GM23248 (cell line): ENCODE measurements around the gene C3orf38. TPM values are rescaled to one million over a fixed set of nuclear protein-coding genes. Genes with fewer than 3 reads are reported as not detected.
A peak's percentile ranks its signal among the peaks of the same experiment; 100 is the strongest.

Experiments used
- DNase-seq: peaks from one replicate; pipeline ENCODE4 v3.0.0-alpha.2; 2015
- H2AFZ ChIP-seq: fragments of 200-600 bp; sonication (generic); 2 replicates; pipeline ENCODE4 v1.6.1; 2016; ENCODE audit warnings: antibody characterized with exemption
- H3F3A ChIP-seq: fragments of 200-600 bp; sonication (generic); 2 replicates; pipeline ENCODE4 v1.6.1; 2016; ENCODE audit warnings: mild to moderate bottlenecking, antibody characterized with exemption, mixed run types; ENCODE audit not compliant: insufficient read depth
- H3K27ac ChIP-seq: fragments of 200-600 bp; sonication (generic); 2 replicates; pipeline ENCODE4 v1.5.1; 2016; ENCODE audit warnings: mild to moderate bottlenecking
- H3K27me3 ChIP-seq: fragments of 200-600 bp; sonication (generic); replicated peaks from 2 replicates; pipeline ENCODE4 v1.6.1; 2016; ENCODE audit warnings: mild to moderate bottlenecking; ENCODE audit not compliant: insufficient read depth
- H3K36me3 ChIP-seq: fragments of 200-600 bp; sonication (generic); 2 replicates; pipeline ENCODE4 v1.6.1; 2016; ENCODE audit warnings: low read depth, mild to moderate bottlenecking
- H3K4me1 ChIP-seq: fragments of 200-600 bp; sonication (generic); 2 replicates; pipeline ENCODE4 v1.6.1; 2016; ENCODE audit warnings: mild to moderate bottlenecking; ENCODE audit not compliant: insufficient read depth
- H3K4me2 ChIP-seq: fragments of 200-600 bp; sonication (generic); one replicate; pipeline ENCODE4 v1.6.1; 2016; ENCODE audit warnings: mild to moderate bottlenecking; ENCODE audit not compliant: unreplicated experiment
- H3K4me3 ChIP-seq: fragments of 200-600 bp; sonication (generic); 2 replicates; pipeline ENCODE4 v1.5.1; 2016; ENCODE audit warnings: mild to moderate bottlenecking
- H3K79me2 ChIP-seq: fragments of 200-600 bp; sonication (generic); 2 replicates; pipeline ENCODE4 v1.6.1; 2016; ENCODE audit warnings: mild to moderate bottlenecking; ENCODE audit not compliant: insufficient read depth
- H3K9ac ChIP-seq: fragments of 200-600 bp; sonication (generic); 2 replicates; pipeline ENCODE4 v1.6.1; 2016; ENCODE audit warnings: mild to moderate bottlenecking
- H3K9me2 ChIP-seq: fragments of 200-600 bp; sonication (generic); 2 replicates; pipeline ENCODE4 v1.6.1; 2016; ENCODE audit warnings: mixed run types, mild to moderate bottlenecking, moderate library complexity; ENCODE audit not compliant: insufficient read depth
- H3K9me3 ChIP-seq: fragments of 200-600 bp; sonication (generic); one replicate; pipeline ENCODE4 v1.6.1; 2017; ENCODE audit warnings: low read depth
- H4K20me1 ChIP-seq: fragments of 200-600 bp; sonication (generic); 2 replicates; pipeline ENCODE4 v1.6.0; 2016; ENCODE audit not compliant: insufficient read depth
- EZH2 ChIP-seq: fragments of 200-600 bp; sonication (generic); IDR thresholded peaks from 2 replicates; pipeline ENCODE4 v1.6.1; 2018; ENCODE audit warnings: antibody characterized with exemption, mild to moderate bottlenecking; ENCODE audit not compliant: insufficient read depth, poor library complexity, severe bottlenecking
- EZH2phosphoT487 ChIP-seq: fragments of 200-600 bp; sonication (generic); IDR thresholded peaks from 2 replicates; pipeline ENCODE4 v1.6.1; 2018; ENCODE audit warnings: antibody characterized with exemption, moderate library complexity, mild to moderate bottlenecking, low read depth; ENCODE audit not compliant: insufficient read depth
- WGBS, 2 experiments: methylation state at CpG; one replicate each; pipeline ENCODE4 v1.1.6; 2015 to 2017; ENCODE audit warnings: low lambda C conversion rate in 2 of 2, low coverage in 1 of 2; ENCODE audit errors: missing lambda C conversion rate in 2 of 2; 5-methylcytosine and 5-hydroxymethylcytosine counted together
- in situ Hi-C: fragments of 300-500 bp; cut with MboI; formaldehyde crosslinking; loops from 2 replicates; pipeline ENCODE4 v1.15.0; 2020
- polyA plus RNA-seq: library from polyadenylated mRNA; unstranded; fragments of >200 nt; fragmentation: Nextera tagmentation; extraction: Ambion mirVana; gene quantifications from 2 replicates; pipeline ENCODE4 v1.2.1, GENCODE V29; 2016
- total RNA-seq: library from RNA; depleted of rRNA; stranded (reverse); fragments of >200 nt; shearing (Covaris generic); gene quantifications from 2 replicates; pipeline ENCODE4 v1.2.3, GENCODE V29; 2014

Gene C3orf38
- total and polyA plus RNA-seq, 2 experiments from 2014 or later, result 24.9 to 26.8 TPM

GRCh38 chr3:88141458-88142083 is 8.2 kb upstream of the C3orf38 start:
- 26 to 29% methylated on average over 4 of the region's 4 CpGs for WGBS, 2 experiments
- H4K20me1 ChIP-seq, result no peaks in the 10 kb centered on the region
- no peaks in the 10 kb centered on the region for H3K27me3 ChIP-seq
- peaks cover 62% of the 10 kb centered on the region for H3F3A ChIP-seq
- TF ChIP-seq EZH2phosphoT487 (no peak), EZH2 (no peak)
- DNase-seq, result peak; percentile 77
- in situ Hi-C loops, result no loop called here
- peaks cover 36% of the 10 kb centered on the region for H3K4me1 ChIP-seq
- H3K4me3 ChIP-seq, result peak overlapping the region; percentile 32; the same call in 1 of the 2 replicates
- H3K9ac ChIP-seq, result peak overlapping the region; percentile 25
- peaks cover 25% of the 10 kb centered on the region for H3K79me2 ChIP-seq
- peaks cover 27% of the 10 kb centered on the region; the same call in 1 of the 2 replicates for H3K36me3 ChIP-seq
- H3K9me2 ChIP-seq, result no peaks in the 10 kb centered on the region
- H3K27ac ChIP-seq, result peak overlapping the region; percentile 70
- no peaks in the 10 kb centered on the region for H3K9me3 ChIP-seq
- H2AFZ ChIP-seq, result no peak overlapping the region
- peak overlapping the region; percentile 75 for H3K4me2 ChIP-seq

GRCh38 chr3:88142094-88142624 is 7.6 kb upstream of the C3orf38 start:
- peaks cover 67% of the 10 kb centered on the region for H3F3A ChIP-seq
- H2AFZ ChIP-seq, result no peak overlapping the region
- H3K9me2 ChIP-seq, result no peaks in the 10 kb centered on the region
- peaks cover 36% of the 10 kb centered on the region for H3K4me1 ChIP-seq
- in situ Hi-C loops, result no loop called here
- no peaks in the 10 kb centered on the region for H3K9me3 ChIP-seq
- H3K27ac ChIP-seq, result peak overlapping the region; percentile 70
- H3K36me3 ChIP-seq, result peaks cover 27% of the 10 kb centered on the region; the same call in 1 of the 2 replicates
- H4K20me1 ChIP-seq, result no peaks in the 10 kb centered on the region
- H3K27me3 ChIP-seq, result no peaks in the 10 kb centered on the region
- peaks cover 25% of the 10 kb centered on the region for H3K79me2 ChIP-seq
- no peak for TF ChIP-seq EZH2phosphoT487
- peak overlapping the region; percentile 75 for H3K4me2 ChIP-seq
- 45 to 51% methylated on average over 3 of the region's 3 CpGs for WGBS, 2 experiments
- peak overlapping the region; percentile 32; the same call in 1 of the 2 replicates for H3K4me3 ChIP-seq
- DNase-seq, result peak; percentile 67
- peak overlapping the region; percentile 25 for H3K9ac ChIP-seq

- Histone ChIP-seq H3K79me2 (peaks cover 51% of the 10 kb centered on the region), H3F3A (peaks cover 28% of the 10 kb centered on the region), H3K27me3 (no peaks in the 10 kb centered on the region), H3K4me3 (no peak overlapping the region), H3K4me2 (no peak overlapping the region), H3K4me1 (peaks cover 20% of the 10 kb centered on the region), H3K9me3 (no peaks in the 10 kb centered on the region), H4K20me1 (no peaks in the 10 kb centered on the region), H3K27ac (no peak overlapping the region), H3K36me3 (0 out of 2 replicates have a peak, but pooled peaks cover 8% of the 10 kb centered on the region), H3K9ac (no peak overlapping the region), H2AFZ (no peak overlapping the region), H3K9me2 (no peaks in the 10 kb centered on the region)
- no peak for DNase-seq
- no peak for TF ChIP-seq EZH2phosphoT487
- TF ChIP-seq EZH2, result no peak
- in situ Hi-C loops, result no loop called here
Measured at GRCh38 chr3:88147261-88147660, 2.5 kb upstream of the C3orf38 start.

GRCh38 chr3:88148651-88149050 is 1.1 kb upstream of the C3orf38 start:
- TF ChIP-seq EZH2 (no peak), EZH2phosphoT487 (no peak)
- Histone ChIP-seq H3K9me2 (no peaks in the 10 kb centered on the region), H3K27me3 (no peaks in the 10 kb centered on the region), H3K9me3 (no peaks in the 10 kb centered on the region), H3K4me3 (peak overlapping the region; percentile 99), H4K20me1 (no peaks in the 10 kb centered on the region), H3K27ac (peak overlapping the region; percentile 86), H2AFZ (peak overlapping the region; percentile 97), H3K9ac (peak overlapping the region; percentile 96), H3K4me2 (peak overlapping the region; percentile 100), H3K36me3 (0 out of 2 replicates have a peak, but pooled peaks cover 3% of the 10 kb centered on the region), H3K4me1 (peaks cover 13% of the 10 kb centered on the region), H3K79me2 (peaks cover 57% of the 10 kb centered on the region), H3F3A (peaks cover 20% of the 10 kb centered on the region; the same call in 1 of the 2 replicates)
- in situ Hi-C loops, result no loop called here
- no peak for DNase-seq
- WGBS, 2 experiments, result 67 to 69% methylated on average over 17 of the region's 17 CpGs
